Peyer's patch (tissue), 4 donors: ENCODE measurements around the gene LRRC56.

Source experiments
- CTCF ChIP-seq, 6 experiments: fragments of 450-650 bp in 4 of 6; fragments of 200-600 bp in 2 of 6; sonication (generic) in 1 of 6; IDR thresholded peaks; one replicate each; pipeline ENCODE4 v1.5.1; 2017 to 2019; ENCODE audit warnings: antibody characterized with exemption in 6 of 6, mild to moderate bottlenecking in 3 of 6, moderate library complexity in 1 of 6
- POLR2A ChIP-seq, 2 donors: fragments of 450-650 bp; IDR thresholded peaks; one replicate each; pipeline ENCODE4 v1.5.1; 2017; ENCODE audit warnings: antibody characterized with exemption in 2 of 2, mild to moderate bottlenecking in 2 of 2, moderate library complexity in 2 of 2

- TF ChIP-seq CTCF (IDR thresholded peaks at IDR 0.05) (no peak), POLR2A (IDR thresholded peaks at IDR 0.05) (no peak)
Observed at GRCh38 chr11:569158-569885, 32.0 kb downstream of the LRRC56 start.
